GM10847 (cell line): Measurements from ENCODE around the gene NEXN.

ENCODE experiments used
- POLR2A ChIP-seq: IDR thresholded peaks from 2 replicates; pipeline ENCODE4 v1.6.1; 2011; ENCODE audit not compliant: insufficient read length; ENCODE audit errors: extremely low read depth

Gene NEXN

DNA sequence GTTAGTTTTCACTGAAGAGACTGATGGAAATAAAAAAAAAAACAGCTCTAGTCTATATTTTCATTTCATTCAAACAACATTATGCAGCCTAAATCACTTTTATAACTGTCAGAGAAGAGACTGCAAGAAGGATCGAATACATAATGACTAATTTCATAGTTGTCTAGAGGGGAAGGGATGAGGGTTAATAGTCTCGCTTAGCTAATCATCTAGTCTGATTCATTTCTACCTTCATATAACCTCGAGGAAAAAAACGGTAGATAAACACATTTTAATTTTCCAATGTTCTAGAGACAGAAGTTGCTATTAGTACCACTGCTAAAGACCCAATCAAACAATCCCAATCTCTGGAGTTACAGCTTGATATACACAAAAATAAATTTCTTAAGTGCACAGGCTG lies 87.0 kb downstream of the NEXN start:
- TF ChIP-seq POLR2A: no peak

DNA sequence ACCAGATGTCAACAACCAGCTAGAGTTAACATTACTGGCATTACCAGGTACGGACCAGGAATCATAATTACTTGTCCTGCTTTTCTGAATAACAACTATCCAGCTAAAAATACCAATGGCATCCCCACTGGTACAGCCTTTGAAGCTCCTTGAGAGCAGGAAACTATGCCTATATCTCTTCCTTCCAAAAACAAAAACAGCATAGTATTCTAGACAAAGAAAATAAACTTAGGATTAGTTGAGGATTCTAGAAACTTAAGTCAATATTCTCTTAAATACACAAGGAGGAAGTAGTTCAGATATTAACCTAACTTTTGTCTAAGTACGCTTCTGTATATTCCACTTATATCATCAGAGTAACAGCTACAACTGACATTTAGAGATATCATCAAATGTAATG lies 87.5 kb downstream of the NEXN start:
- TF ChIP-seq POLR2A: no peak

DNA sequence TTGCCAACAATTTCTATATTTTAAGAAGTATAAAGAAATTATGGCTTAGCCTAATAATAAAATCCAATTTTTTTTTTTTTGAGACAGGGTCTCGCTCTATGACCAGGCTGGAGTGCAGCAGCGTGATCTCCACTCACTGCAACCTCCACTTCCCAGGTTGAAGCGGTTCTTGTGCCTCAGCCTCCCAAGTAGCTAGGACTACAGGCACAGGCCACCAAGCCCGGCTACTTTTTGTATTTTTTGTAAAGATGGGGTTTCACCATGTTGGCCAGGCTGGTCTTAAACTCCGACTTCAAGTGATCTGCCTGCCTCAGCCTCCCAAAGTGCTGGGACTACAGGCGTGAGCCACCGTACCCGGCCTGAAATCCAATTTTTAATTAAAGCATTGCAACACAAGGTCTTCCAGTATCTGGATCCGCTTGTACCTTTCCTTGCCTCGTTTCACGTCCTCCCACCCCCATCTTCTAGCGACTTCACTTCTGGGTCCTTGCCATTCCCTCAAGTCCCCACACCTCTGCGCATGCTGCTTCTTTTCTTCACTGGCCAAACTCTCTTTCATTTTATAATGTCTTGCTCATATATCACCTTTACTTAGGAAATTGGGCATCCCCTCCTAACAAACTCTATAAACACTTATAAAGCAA lies 88.1 kb downstream of the NEXN start:
- no peak for TF ChIP-seq POLR2A

DNA sequence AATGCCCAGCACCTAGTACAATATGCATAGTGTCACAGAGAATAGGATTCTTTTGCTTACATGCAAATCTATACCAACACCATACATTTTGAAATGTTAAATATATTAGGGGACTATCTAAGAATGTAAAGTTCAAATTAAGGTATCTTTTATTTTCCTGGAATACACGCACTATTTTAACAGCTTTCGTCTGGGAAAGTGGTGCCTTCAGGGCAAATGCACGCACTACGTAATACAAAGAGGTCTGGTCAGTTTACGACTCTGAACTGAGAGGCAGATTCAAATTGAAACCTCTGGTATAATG lies 89.5 kb downstream of the NEXN start:
- no peak for TF ChIP-seq POLR2A

DNA sequence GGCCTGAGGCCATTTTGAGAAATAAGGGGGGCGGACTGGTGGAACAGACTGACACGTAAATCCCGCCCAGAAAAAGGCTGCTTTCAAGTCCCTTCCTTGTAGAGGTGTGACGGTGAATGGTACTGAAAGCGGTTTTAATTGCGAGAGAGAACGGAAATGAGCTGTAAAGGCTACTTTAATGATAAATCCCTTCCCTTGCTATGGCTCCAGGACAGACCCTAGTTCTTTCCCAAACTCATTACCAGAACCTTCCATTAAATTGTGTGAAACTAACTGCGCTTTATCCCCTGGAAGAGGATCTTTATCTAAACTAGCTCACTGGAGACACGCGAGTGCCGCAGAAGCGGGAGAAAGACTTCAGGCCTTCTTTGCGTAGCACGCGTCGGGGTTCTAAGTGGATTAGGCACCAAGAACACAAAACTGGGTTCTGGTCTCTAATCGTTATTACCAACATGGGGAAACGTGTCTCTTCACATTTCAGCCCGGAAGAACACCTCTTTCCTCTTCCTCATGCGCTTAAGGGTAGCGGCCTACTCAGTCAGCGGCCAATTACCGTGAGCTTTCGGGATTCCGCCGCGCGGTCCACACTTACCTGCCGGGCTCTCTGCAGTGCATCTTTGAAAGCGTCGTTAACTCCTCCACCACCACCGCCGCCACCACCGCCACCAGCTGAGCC lies 90.0 kb downstream of the NEXN start:
- peak; percentile 27 for TF ChIP-seq POLR2A

DNA sequence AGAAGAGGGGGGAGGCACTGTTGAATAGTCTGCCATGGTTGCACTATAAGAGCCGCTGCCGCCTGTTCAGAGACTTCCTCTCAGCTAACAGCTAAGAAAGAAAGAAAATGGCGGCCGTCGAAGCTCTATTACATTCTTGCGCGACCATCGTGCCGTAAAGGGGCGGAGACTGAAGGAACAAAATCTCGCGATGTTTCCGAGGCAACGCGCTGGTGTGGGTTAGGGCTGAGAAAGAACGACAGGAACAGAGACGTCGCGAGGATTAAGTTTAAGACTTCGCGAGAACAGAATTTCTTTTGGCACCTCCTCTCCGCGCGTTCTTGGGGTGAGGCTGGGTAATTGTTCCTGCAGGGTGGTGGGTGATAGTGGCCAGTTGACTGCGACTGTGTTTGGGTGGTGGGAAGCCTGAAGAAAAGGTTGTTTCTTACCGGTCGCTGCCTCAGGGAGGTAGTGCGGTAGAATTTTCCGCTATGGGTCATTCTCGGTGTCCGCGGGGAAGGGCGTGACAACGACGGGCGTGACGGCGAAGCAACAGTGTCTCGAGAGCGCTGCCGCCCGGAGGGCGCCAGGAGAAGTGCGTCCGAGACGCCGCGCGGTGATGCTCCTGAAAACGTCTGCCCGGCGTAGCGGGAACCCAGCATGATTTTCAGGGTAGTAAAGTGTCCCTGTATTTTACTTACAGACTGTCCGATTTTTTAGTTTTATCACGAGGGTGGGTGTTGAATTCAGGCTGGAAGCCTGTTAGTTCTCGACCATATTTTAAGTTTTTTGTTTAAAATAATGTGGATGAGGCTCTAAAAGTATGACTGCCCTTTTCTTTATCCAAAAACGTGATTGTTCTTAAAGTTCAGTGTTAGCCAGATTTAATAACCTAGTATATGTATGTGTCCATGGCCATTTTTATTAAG lies 90.8 kb downstream of the NEXN start, which contains the start of gene FUBP1:
FUBP1 (minus strand) TSS at position 104 of the 908 bp plus-strand sequence; CDS start at position 36, 68 bp downstream.
- peak; percentile 76 for TF ChIP-seq POLR2A

DNA sequence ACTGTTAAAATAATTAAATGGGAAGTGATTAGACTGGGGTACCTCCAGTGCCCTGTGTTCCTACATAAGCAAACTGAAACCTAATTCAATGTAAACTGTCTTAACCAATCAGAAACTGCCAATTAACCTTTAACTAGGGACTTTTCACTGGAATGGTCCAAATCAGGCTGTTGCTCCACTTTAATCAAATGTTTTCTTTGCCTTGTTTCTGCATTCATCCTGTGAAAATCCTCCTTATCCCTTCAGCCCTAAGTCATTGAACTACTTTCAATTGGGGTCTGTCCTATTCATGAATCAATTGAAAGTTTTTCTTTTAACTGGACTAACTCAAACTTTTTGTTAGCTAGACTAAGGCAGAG lies 95.6 kb downstream of the NEXN start:
- no peak for TF ChIP-seq POLR2A

DNA sequence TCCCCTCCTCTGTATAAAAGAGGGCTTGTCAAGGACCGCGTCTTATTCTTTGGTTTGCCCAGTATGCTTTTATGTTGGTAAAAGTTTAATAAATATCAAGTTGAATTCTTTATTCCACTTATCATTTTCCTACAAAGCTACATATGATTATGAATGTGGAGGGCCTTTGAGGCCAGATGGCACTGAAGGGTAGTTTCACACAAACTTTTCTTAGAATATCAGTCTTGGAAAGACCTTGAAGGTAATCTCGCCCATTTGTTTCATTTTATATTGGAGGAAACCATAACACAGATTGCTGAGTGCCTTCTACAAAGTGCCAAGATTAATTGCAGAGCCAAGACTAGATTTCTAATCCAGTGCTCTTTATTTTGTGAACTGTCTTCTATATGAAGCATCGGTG lies 96.2 kb downstream of the NEXN start:
- TF ChIP-seq POLR2A: no peak

DNA sequence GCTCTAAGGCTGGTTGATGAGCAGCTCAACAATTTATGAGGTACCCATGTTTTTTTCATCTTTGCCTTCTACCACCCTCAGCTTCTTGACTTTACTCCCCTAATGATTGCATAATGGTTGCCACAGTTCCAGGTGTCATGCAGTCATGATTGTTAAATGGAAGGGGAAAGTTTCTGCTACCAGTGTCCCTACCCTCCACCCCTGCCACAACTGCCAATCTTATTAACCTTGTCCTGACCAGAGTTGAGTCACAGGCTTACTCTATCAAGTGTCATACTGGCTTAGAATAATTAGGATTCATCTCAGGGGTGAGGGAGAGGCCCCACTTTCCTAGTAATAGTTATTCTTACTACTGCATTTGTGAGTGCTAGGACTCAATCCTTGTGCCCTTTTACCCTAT lies 98.4 kb downstream of the NEXN start:
- no peak for TF ChIP-seq POLR2A

DNA sequence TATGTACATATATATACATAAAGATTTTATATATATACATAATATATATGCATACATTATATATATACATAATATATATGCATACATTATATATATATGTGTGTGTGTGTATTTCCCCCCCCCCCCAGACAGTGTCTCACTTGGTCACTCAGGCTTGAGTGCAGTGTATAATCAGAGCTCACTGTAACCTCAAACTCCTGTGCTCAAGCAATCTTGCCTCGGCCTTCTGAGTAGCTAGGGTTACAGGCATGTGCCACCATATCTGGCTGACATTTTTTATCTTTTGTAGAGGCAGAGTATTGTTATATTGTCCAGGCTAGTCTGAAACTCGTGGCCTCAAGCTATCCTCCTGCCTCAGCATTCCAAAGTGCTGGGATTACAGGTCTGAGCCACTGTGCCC lies 99.5 kb downstream of the NEXN start:
- TF ChIP-seq POLR2A: no peak

DNA sequence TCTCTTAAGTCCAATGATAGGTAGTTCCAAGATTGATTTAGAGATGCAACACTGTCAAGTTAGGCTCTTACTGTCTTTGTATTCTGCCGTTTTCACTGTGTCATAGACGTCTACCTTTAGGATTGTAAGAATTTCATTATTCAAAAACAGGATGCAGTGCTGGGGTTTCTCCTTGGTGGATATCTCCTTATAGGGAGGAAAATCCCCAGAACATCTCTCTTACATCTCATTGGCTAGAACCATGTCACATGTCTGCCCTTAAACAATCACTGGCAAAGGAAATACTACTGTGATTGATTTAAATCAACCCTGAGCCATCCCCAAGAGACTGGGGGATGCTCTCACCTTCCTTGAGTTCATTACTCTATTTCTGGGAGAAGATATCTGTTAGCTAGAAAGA lies 101.3 kb downstream of the NEXN start:
- no peak for TF ChIP-seq POLR2A

DNA sequence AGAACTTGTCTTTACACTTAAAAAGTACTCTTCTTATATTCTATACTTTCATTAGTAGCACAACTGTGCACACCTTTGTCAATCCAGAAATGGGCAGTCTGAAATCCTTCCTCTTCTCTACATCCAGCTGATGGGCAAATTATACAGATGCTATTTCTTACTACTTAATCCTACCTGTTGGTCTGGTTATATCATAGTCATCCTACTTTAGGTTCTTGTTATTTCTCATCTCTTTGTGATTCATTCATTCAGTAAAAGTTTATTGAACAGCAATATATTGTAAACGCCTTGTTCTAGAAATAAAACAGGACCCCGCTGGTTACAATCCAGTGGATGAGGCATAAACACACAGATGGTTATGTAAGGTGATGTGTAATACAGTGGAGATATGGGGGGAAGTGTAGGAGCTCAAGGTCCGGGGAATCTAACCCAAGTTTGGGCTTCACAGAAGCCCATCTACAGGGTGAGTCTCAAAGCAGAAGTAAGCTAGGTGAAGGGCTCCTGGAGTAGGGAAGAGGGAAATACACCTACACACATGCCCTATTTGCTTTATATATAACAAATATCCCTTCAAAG lies 102.3 kb downstream of the NEXN start:
- no peak for TF ChIP-seq POLR2A

DNA sequence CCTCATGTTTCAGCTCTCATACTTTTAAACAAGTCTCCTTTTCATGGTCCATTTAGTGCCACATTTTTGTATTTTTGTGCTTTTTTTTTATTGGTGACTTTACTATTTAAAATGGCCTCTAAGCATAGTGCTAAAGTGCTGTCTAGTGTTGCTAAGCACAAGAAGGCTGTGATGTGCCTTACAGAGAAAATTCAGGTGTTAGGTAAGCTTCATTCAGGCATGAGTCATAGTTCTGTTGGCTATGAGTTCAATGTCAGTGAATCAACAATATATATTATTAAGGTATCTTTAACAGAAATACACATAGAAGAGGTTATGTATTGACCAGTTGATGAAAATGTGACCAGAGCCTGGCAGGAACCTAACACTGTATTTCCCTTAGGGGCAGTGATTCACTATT lies 103.2 kb downstream of the NEXN start:
- no peak for TF ChIP-seq POLR2A
